Ectodermal cell (in vitro differentiated cells): ENCODE results near the gene IGFBP2.

ENCODE experiments used
- H3K27ac ChIP-seq: 2 replicates; pipeline ENCODE4 v1.7.0; 2013; ENCODE audit warnings: mild to moderate bottlenecking, low read depth, low read length; ENCODE audit not compliant: insufficient read depth, poor library complexity, severe bottlenecking
- H3K27me3 ChIP-seq: 2 replicates; pipeline ENCODE4 v1.7.0; 2013; ENCODE audit warnings: mild to moderate bottlenecking, low read length; ENCODE audit not compliant: insufficient read depth, control insufficient read depth, poor library complexity, severe bottlenecking
- H3K36me3 ChIP-seq: one replicate; pipeline ENCODE4 v1.7.0; 2013; ENCODE audit warnings: low read length; ENCODE audit not compliant: control insufficient read depth, insufficient read depth
- H3K4me1 ChIP-seq: one replicate; pipeline ENCODE4 v1.7.0; 2013; ENCODE audit warnings: low read length; ENCODE audit not compliant: control insufficient read depth, insufficient read depth
- H3K4me3 ChIP-seq: 2 replicates; pipeline ENCODE4 v1.7.0; 2013; ENCODE audit warnings: low read depth, low read length, control low read depth; ENCODE audit not compliant: insufficient read depth
- H3K9me3 ChIP-seq: 2 replicates; pipeline ENCODE4 v1.7.0; 2013; ENCODE audit warnings: mild to moderate bottlenecking, low read length, moderate library complexity; ENCODE audit not compliant: control insufficient read depth
- WGBS, 2 experiments: methylation state at CpG; one replicate each; pipeline ENCODE4 v1.1.7; 2013; ENCODE audit warnings: missing lambda C conversion rate in 2 of 2; 5-methylcytosine and 5-hydroxymethylcytosine counted together

IGFBP2 gene

DNA sequence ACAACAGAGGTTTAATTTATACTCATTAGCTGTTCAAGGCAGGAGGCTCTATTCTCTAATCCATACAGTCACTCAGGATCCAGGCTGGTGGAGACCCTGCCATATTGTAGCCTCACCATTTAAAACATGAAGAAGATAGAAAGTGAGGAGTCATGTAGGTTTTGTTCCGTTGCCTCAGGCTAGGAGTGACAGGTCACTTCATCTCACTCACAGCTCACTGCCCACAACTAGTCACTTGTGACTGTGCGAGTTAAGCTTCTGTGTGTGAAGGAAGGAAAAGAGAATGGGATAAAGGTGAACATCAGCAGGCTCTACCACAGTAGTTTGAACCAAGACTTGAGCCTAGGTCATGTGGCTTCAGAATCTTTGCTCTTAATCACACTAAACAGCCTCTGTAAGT lies 9.0 kb upstream of the IGFBP2 start:
- H3K27ac ChIP-seq = no peak overlapping the region
- H3K27me3 ChIP-seq = no peaks in the 10 kb centered on the region
- H3K36me3 ChIP-seq = no peaks in the 10 kb centered on the region
- H3K4me3 ChIP-seq = no peak overlapping the region
- WGBS, 2 experiments = 95 to 100% methylated on average over 1 to 2 of the region's 2 CpGs
- peaks cover 23% of the 10 kb centered on the region for H3K4me1 ChIP-seq
- no peaks in the 10 kb centered on the region for H3K9me3 ChIP-seq

DNA sequence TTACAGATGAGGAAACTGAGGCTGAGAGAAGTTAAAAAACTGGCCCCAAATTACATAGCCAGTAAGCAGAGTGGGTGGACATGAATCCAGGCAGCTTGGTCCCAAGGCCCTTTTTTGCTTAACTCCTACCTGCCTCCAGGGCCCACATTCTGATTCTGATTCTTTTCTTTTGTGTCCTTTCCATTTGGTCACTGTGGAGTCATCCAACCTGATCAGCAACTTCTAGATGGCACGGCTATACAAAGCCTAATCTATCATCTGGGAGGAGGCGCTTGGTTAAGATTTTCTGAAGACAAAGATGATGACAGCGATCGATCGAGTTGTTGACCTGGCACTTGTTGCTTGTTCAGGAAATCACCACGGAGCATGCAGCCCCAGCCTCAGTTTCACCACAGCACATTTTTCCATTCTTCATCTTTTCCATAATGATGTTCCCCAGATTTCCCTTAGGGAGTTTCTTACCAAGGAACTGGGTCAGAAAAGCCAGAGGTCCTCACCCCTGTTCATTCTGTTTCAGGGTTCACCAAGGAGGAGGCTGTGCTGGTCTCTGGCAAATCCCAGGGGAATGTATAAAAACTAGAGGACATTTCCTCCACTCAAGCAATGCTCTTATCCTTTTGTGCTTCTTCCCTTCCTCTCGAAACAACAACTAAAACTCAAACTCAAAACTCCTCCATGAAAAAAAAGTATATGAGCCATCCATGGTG lies 6.9 kb upstream of the IGFBP2 start:
- Histone ChIP-seq H3K27ac (no peak overlapping the region), H3K36me3 (no peaks in the 10 kb centered on the region), H3K9me3 (no peaks in the 10 kb centered on the region), H3K27me3 (no peaks in the 10 kb centered on the region), H3K4me3 (no peak overlapping the region), H3K4me1 (peaks cover 11% of the 10 kb centered on the region)
- 92 to 93% methylated on average over 7 of the region's 7 CpGs for WGBS, 2 experiments

DNA sequence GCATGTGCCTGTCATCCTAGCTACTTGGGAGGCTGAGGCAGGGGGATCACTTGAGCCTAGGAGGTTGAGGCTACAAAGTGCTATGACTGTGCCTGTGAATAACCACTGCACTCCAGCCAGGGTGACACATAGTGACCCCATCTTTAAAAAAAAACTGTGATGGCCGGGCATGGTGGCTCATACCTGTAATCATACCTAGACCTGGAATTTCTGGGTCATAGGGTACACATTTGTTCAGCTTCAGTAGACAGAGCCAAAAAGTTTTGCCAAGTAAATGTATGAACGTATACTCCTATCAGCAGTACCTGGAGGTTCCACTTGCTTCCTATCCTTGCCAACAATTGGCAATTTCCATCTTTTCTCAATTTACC lies 6.4 kb upstream of the IGFBP2 start:
- Histone ChIP-seq H3K27me3 (no peaks in the 10 kb centered on the region), H3K9me3 (no peaks in the 10 kb centered on the region), H3K4me1 (peaks cover 14% of the 10 kb centered on the region), H3K27ac (no peak overlapping the region), H3K4me3 (no peak overlapping the region), H3K36me3 (no peaks in the 10 kb centered on the region)
- 86 to 92% methylated on average over 2 of the region's 2 CpGs for WGBS, 2 experiments

DNA sequence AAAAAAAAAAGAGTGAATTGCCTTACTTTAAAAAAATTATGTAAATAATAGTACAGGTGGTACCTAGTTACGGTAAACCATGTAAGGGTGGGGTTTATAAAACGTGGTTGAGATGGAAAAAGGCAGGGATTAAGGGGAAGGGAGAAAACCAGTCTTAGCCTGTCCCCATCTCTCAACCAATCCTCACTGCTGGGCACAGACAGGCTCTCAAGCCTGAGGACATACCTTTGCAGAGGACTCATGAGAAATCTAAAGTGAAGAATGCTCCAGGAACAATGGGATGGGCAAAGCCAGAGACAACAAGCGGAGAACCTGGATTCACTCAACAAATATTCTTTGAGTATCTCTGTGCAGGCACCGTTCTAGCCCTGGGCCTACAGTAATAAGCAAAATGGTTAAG lies 3.4 kb upstream of the IGFBP2 start:
- 93 to 94% methylated on average over 4 of the region's 4 CpGs for WGBS, 2 experiments

DNA sequence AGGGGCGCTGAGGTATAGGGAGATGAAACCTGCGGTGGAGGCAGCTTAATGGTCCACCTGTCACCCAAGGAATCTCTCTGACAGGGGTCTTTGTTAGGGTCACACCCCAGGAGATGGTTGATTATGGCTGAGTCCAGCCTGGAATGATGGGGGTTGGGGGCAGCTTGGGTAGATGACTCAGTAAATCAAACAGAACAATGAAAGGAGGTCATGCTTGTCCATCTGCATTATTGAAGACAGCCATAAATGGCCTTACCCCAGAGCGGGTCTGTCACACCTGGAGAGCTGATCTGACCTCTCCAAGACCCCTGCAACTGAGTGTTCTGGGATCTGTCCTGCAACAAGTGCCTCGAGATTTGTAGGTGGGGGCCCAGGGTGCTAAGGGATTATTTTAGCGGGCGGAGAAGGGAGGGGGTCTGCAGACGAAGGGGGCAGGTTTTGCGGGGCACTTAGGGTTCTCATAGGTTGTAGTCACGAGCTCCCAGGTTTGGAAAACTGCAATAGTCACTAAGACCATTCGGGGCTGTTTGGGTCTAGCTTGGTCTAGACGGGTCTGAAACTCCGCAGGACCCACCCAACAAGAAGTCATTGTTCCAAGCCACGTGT lies 771 bp upstream of the IGFBP2 start:
- peak overlapping the region; percentile 91 for H3K27ac ChIP-seq
- no peaks in the 10 kb centered on the region for H3K27me3 ChIP-seq
- H3K4me1 ChIP-seq = peaks cover 19% of the 10 kb centered on the region
- 7 to 10% methylated on average over 13 of the region's 13 CpGs for WGBS, 2 experiments
- no peaks in the 10 kb centered on the region for H3K9me3 ChIP-seq
- H3K36me3 ChIP-seq = peaks cover under 1% of the 10 kb centered on the region
- H3K4me3 ChIP-seq = peak overlapping the region; percentile 86

More for the DNA sequence above, 3.4 kb upstream of the IGFBP2 start:
- H3K4me3 ChIP-seq = no peak overlapping the region
- H3K9me3 ChIP-seq = no peaks in the 10 kb centered on the region
- no peaks in the 10 kb centered on the region for H3K36me3 ChIP-seq
- H3K27me3 ChIP-seq = no peaks in the 10 kb centered on the region
- peaks cover 15% of the 10 kb centered on the region for H3K4me1 ChIP-seq
- H3K27ac ChIP-seq = no peak overlapping the region

DNA sequence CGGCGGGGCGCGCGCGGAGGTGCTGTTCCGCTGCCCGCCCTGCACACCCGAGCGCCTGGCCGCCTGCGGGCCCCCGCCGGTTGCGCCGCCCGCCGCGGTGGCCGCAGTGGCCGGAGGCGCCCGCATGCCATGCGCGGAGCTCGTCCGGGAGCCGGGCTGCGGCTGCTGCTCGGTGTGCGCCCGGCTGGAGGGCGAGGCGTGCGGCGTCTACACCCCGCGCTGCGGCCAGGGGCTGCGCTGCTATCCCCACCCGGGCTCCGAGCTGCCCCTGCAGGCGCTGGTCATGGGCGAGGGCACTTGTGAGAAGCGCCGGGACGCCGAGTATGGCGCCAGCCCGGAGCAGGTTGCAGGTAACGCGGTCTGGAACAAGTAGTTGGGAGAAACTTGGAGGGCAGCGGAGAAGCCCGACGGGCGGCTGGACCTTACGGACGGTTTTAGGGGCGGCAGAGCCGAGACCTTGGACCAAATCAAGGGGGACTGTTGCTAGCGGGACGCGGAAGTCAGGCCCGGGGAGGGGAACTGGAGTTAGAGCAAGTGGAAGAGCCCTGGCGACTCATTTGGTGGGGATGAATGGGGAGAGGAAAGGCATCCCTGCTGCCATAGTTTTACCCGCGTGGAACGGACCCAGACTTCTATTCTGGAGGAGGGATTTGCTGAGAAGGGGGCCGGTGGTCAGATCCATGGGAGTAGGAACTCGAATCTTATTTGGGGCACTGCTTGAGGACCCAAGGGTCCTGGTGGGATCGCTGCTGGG lies 573 bp downstream of the IGFBP2 start:
- H3K4me3 ChIP-seq = peak overlapping the region; percentile 86
- 0% methylated on average over 71 of the region's 71 CpGs for WGBS, 2 experiments
- H3K9me3 ChIP-seq = no peaks in the 10 kb centered on the region
- no peaks in the 10 kb centered on the region for H3K27me3 ChIP-seq
- peaks cover 24% of the 10 kb centered on the region for H3K4me1 ChIP-seq
- H3K27ac ChIP-seq = no peak overlapping the region
- H3K36me3 ChIP-seq = peaks cover 3% of the 10 kb centered on the region

DNA sequence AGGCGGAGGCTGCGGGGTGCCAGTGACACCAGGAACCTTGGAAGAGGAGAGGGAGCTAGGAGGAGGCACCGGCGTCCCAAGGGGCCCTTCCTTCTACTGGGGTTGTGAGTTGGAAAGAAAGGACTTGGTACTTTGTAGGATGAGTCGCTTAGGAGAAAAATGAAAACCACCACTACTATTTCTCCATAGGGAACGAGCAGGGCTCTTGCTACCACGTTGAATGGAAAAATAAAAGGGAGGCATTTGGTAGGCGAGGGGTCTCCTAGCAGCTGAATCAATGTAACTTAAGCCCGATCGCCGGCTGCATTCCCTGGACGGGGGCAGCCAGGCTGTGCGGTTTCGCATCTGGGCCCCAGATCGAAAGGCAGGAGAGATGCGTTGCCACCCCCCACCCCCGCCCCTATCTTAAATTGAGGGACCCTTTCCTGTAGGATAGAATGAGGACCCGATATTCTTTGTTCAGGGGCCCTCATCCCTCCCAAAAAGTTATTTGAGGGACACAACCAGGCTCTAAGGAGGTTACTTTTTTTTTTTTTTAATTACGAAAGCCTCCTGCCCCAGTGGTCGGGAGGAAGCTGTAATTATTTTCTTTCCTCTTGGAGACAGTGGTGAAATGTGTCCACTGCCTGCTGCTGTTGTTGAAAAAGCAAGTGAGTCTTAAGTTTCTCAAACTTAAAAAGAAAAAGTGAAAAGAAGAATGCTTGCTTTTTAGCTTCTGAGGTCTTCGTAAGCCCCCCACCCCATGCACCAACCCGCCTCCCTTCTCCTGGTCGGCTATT lies 1.3 kb downstream of the IGFBP2 start:
- no peaks in the 10 kb centered on the region for H3K27me3 ChIP-seq
- H3K4me1 ChIP-seq = peaks cover 24% of the 10 kb centered on the region
- H3K9me3 ChIP-seq = no peaks in the 10 kb centered on the region
- peak overlapping the region; percentile 94 for H3K27ac ChIP-seq
- H3K36me3 ChIP-seq = peaks cover 4% of the 10 kb centered on the region
- peak overlapping the region; percentile 86 for H3K4me3 ChIP-seq
- 0 to 1% methylated on average over 18 to 23 of the region's 23 CpGs for WGBS, 2 experiments

DNA sequence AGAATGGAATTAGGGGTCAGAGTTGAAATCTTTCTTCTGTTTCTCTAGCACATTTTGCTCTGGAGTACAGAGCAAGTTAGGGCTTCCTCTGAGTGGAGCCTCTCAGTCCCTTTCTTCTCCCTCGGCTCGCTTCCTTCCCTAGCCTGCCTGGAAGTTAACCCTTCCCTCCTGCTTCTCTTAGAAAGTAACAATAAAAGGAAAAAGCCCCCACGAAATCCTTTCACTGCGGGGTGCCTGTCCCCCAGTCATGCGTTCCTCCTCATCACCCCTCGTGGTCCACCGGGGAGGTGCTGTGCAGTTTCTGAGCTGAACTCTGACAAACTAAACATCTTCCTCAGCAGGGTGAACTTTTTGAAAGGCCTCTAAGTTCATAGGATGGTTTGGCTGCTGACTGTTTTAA lies 2.0 kb downstream of the IGFBP2 start:
- Histone ChIP-seq H3K4me3 (peak overlapping the region; percentile 86), H3K27ac (peak overlapping the region; percentile 94), H3K4me1 (peaks cover 24% of the 10 kb centered on the region), H3K27me3 (no peaks in the 10 kb centered on the region), H3K9me3 (no peaks in the 10 kb centered on the region), H3K36me3 (peaks cover 10% of the 10 kb centered on the region)
- 0% methylated on average over 7 of the region's 7 CpGs for WGBS, 2 experiments

DNA sequence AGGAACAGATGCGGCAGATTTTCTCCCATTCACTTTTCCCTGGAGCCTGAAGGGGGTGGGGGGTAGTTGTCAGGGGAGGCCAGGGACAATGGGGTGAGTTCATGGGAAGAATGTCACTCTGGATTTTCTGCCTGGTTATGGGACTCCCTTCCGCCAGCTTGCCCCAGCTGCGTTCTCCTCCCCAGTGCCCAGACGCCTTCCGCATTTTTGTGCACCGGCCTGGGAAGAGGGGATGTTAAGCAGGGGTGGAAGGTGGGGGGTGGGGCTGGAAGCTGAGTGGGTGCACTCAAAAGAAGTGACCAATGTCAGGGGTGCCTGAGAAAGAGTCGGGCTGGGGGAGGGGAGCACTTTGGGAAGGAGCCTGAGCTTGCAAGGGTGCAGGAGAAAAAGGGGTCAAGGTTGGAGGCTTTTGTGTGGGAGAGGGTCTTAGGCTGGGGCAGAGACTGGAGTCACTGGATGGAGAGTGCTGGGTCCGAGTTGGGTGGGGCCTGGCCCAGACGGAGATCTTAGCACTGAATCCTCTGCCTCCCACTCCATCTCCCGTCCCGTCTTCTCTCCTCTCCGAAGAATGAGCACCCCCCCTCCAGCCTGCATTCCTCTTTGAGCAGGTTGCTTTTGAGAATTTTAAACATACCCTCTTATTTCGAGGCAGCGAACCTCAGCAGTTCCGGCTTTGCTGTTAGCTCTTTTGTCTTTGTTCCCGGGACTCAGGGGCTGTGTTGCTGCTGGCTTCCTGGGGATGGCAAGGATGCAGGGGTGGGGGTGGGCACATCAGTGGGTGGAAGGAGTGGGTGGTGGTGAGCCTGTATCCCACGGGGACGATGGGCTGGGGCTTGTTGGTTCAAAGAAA lies 2.7 kb downstream of the IGFBP2 start:
- 0 to 1% methylated on average over 18 of the region's 18 CpGs for WGBS, 2 experiments
- peak overlapping the region; percentile 94 for H3K27ac ChIP-seq
- no peaks in the 10 kb centered on the region for H3K9me3 ChIP-seq
- peaks cover 16% of the 10 kb centered on the region for H3K36me3 ChIP-seq
- no peaks in the 10 kb centered on the region for H3K27me3 ChIP-seq
- H3K4me3 ChIP-seq = peak overlapping the region; percentile 86
- peaks cover 19% of the 10 kb centered on the region for H3K4me1 ChIP-seq
